Sigmoid colon (tissue), 4 donors: ENCODE results near the gene GCSH.

Experiments
- CTCF ChIP-seq, 4 experiments: fragments of 450-650 bp in 3 of 4; fragments of 200-600 bp in 1 of 4; IDR thresholded peaks; one replicate each; pipeline ENCODE4 v1.5.1; 2016 to 2019; ENCODE audit warnings: antibody characterized with exemption in 4 of 4, mild to moderate bottlenecking in 3 of 4, moderate library complexity in 2 of 4
- EP300 ChIP-seq, 4 donors: sonication (generic); formaldehyde crosslinking; IDR thresholded peaks; one replicate each; pipeline ENCODE4 v1.6.1; 2017; ENCODE audit warnings: antibody characterized with exemption in 4 of 4
- POLR2A ChIP-seq, 2 donors: fragments of 450-650 bp; IDR thresholded peaks; one replicate each; pipeline ENCODE4 v1.6.1; 2016; ENCODE audit warnings: antibody characterized with exemption in 2 of 2, mild to moderate bottlenecking in 2 of 2, moderate library complexity in 2 of 2
- POLR2AphosphoS5 ChIP-seq, 4 donors: sonication (generic); formaldehyde crosslinking; IDR thresholded peaks; one replicate each; pipeline ENCODE4 v1.6.1; 2017; ENCODE audit warnings: antibody characterized with exemption in 4 of 4

GRCh38 chr16:81101702-81102101 lies 5.5 kb upstream of the GCSH start:
- TF ChIP-seq EP300 (IDR thresholded peaks at IDR 0.05) (no peak), POLR2AphosphoS5 (IDR thresholded peaks at IDR 0.05) (no peak), CTCF (IDR thresholded peaks at IDR 0.05) (no peak), POLR2A (IDR thresholded peaks at IDR 0.05) (no peak)
